Measurements from ENCODE around the gene GRIK2. TPM values are rescaled to one million over a fixed set of nuclear protein-coding genes. Genes with fewer than 3 reads are reported as not detected.

Gene GRIK2
- total RNA-seq, 1 donor from 2014 or later: 2.5 TPM

DNA sequence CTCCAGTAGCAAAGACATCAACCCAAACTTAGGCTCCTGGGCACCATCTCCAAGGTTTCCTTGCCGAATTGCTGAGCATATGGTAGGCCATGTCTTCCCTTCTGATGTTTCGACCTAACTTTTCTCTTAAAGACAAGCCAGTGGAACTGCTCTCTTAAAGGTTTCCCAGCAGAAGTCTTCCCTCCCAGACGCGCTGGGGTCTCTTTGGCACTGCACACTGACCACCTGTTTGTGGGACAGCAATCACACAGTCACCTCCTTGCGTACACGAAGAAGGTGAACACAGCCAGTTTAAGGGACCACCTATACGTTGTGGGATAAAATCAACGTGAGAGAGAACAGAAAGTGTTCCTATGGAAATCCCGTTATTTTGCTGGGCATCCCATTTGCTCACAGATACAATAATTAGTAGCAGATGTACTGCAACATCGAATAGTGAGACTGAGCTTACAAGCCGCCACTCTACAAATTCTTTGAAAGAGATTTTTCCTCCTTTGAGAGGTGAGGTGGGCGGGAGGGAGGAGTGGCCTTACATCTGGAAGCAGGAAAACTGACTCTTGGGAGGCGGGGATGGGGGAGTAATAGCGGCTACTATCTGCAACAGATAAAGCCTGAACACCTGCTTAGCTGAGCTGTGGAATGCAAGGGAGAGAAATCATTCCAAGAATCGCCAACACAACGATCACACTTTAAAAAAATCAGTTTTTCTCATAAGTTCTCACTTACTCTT is 9.9 kb downstream of the GRIK2 start:
- peaks cover 8% of the 10 kb centered on the region for H3K4me1 Mint-ChIP-seq (ENCODE audit: low read depth, unreplicated experiment)
- no peak for FAIRE-seq
- TF ChIP-seq, protein P1, sequence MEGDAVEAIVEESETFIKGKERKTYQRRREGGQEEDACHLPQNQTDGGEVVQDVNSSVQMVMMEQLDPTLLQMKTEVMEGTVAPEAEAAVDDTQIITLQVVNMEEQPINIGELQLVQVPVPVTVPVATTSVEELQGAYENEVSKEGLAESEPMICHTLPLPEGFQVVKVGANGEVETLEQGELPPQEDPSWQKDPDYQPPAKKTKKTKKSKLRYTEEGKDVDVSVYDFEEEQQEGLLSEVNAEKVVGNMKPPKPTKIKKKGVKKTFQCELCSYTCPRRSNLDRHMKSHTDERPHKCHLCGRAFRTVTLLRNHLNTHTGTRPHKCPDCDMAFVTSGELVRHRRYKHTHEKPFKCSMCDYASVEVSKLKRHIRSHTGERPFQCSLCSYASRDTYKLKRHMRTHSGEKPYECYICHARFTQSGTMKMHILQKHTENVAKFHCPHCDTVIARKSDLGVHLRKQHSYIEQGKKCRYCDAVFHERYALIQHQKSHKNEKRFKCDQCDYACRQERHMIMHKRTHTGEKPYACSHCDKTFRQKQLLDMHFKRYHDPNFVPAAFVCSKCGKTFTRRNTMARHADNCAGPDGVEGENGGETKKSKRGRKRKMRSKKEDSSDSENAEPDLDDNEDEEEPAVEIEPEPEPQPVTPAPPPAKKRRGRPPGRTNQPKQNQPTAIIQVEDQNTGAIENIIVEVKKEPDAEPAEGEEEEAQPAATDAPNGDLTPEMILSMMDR (IDR thresholded peaks at IDR 0.05; ENCODE audit: insufficient read depth, low read depth, low read length): no peak
- TF ChIP-seq EZH2 (IDR thresholded peaks at IDR 0.05; ENCODE audit: insufficient read depth, low read length): no peak
- no peak overlapping the region for H3K27ac Mint-ChIP-seq (ENCODE audit: unreplicated experiment)
- Histone ChIP-seq H3K79me2 (ENCODE audit: insufficient read depth, low read length) (no peaks in the 10 kb centered on the region), H3K27me3 (ENCODE audit: insufficient read depth, low read length) (peaks cover 42% of the 10 kb centered on the region), H3K27ac (ENCODE audit: low read depth, low read length) (no peak overlapping the region), H3K9ac (ENCODE audit: low read length) (no peak overlapping the region), H4K20me1 (ENCODE audit: insufficient read depth, low read length) (no peaks in the 10 kb centered on the region), H3K4me3 (ENCODE audit: insufficient read depth, low read depth, low read length) (no peak overlapping the region), H3K4me1 (ENCODE audit: insufficient read depth, low read length) (peaks cover 6% of the 10 kb centered on the region), H3K36me3 (ENCODE audit: insufficient read depth, low read length) (no peaks in the 10 kb centered on the region), H3K4me2 (ENCODE audit: low read length) (peak overlapping the region; percentile 93), H3K9me3 (ENCODE audit: insufficient read depth, low read depth, low read length) (no peaks in the 10 kb centered on the region), H2AFZ (ENCODE audit: low read depth, low read length) (peak overlapping the region; percentile 80)
- H3K4me3 Mint-ChIP-seq (ENCODE audit: unreplicated experiment): peak overlapping the region; percentile 81
- no peak for DNase-seq (ENCODE audit: low read depth)
- H3K27me3 Mint-ChIP-seq (ENCODE audit: low read depth, unreplicated experiment): peaks cover 45% of the 10 kb centered on the region
- no peaks in the 10 kb centered on the region for H3K36me3 Mint-ChIP-seq (ENCODE audit: low read depth, unreplicated experiment)
- H3K9me3 Mint-ChIP-seq (ENCODE audit: unreplicated experiment): peaks cover 2% of the 10 kb centered on the region

DNA sequence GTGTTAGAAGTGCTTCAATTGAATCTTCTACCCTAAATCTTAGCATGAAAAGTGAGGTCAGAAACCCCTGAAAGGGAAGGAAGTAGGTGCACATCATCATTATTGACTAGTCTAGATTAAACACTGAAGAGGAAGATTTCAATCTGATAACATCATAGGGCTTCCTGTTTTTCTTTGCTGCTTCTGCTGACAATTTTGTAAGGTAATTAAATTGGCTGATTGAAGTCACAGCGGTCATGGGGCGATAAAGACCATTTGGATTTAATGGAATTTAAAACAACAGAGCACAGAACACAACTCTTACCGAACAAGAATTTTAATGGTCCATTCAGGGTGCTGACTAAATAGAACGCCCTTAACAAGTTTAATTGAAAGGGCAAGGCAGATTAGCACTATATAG is 11.3 kb downstream of the GRIK2 start:
- no peak overlapping the region for H3K27ac Mint-ChIP-seq (ENCODE audit: unreplicated experiment)
- H3K4me3 ChIP-seq (ENCODE audit: insufficient read depth, low read depth, low read length): no peak overlapping the region
- H3K79me2 ChIP-seq (ENCODE audit: insufficient read depth, low read length): no peaks in the 10 kb centered on the region
- DNase-seq (ENCODE audit: low read depth) (no peak), FAIRE-seq (no peak)
- H4K20me1 ChIP-seq (ENCODE audit: insufficient read depth, low read length): no peaks in the 10 kb centered on the region
- H3K27me3 Mint-ChIP-seq (ENCODE audit: low read depth, unreplicated experiment): peaks cover 34% of the 10 kb centered on the region
- H2AFZ ChIP-seq (ENCODE audit: low read depth, low read length): no peak overlapping the region
- no peak overlapping the region for H3K9ac ChIP-seq (ENCODE audit: low read length)
- peaks cover 4% of the 10 kb centered on the region for H3K4me1 Mint-ChIP-seq (ENCODE audit: low read depth, unreplicated experiment)
- H3K36me3 Mint-ChIP-seq (ENCODE audit: low read depth, unreplicated experiment): no peaks in the 10 kb centered on the region
- H3K9me3 Mint-ChIP-seq (ENCODE audit: unreplicated experiment): peaks cover 2% of the 10 kb centered on the region
- H3K27ac ChIP-seq (ENCODE audit: low read depth, low read length): no peak overlapping the region
- TF ChIP-seq, protein P1 (IDR thresholded peaks at IDR 0.05; ENCODE audit: insufficient read depth, low read depth, low read length): no peak
- TF ChIP-seq EZH2 (IDR thresholded peaks at IDR 0.05; ENCODE audit: insufficient read depth, low read length): no peak
- H3K4me1 ChIP-seq (ENCODE audit: insufficient read depth, low read length): no peaks in the 10 kb centered on the region
- H3K4me3 Mint-ChIP-seq (ENCODE audit: unreplicated experiment): no peak overlapping the region
- no peaks in the 10 kb centered on the region for H3K9me3 ChIP-seq (ENCODE audit: insufficient read depth, low read depth, low read length)
- peaks cover 32% of the 10 kb centered on the region for H3K27me3 ChIP-seq (ENCODE audit: insufficient read depth, low read length)
- no peak overlapping the region for H3K4me2 ChIP-seq (ENCODE audit: low read length)
- no peaks in the 10 kb centered on the region for H3K36me3 ChIP-seq (ENCODE audit: insufficient read depth, low read length)

DNA sequence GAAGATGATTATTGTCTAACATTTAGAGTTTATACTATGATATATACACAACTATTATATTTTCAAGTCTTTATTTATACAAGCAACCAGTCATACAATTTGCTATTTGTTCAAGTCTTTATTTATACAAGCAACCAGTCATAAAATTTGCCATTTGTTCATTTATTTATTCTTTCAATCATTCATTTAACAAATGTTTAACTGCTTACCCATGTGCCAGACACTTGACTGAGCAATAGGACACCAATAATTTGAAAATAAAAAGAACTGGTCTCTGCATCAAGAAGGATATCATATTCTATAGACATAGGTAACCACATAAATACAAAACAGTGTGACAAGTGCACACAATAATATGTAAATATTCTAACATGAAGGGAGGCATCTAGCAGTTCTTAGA is 20.3 kb downstream of the GRIK2 start:
- no peak overlapping the region for H3K27ac ChIP-seq (ENCODE audit: low read depth, low read length)
- H3K27me3 ChIP-seq (ENCODE audit: insufficient read depth, low read length): no peaks in the 10 kb centered on the region
- H3K9me3 ChIP-seq (ENCODE audit: insufficient read depth, low read depth, low read length): no peaks in the 10 kb centered on the region
- H3K36me3 ChIP-seq (ENCODE audit: insufficient read depth, low read length): no peaks in the 10 kb centered on the region
- no peaks in the 10 kb centered on the region for H3K4me1 ChIP-seq (ENCODE audit: insufficient read depth, low read length)
- Mint-ChIP-seq H3K27me3 (ENCODE audit: low read depth, unreplicated experiment) (no peaks in the 10 kb centered on the region), H3K36me3 (ENCODE audit: low read depth, unreplicated experiment) (no peaks in the 10 kb centered on the region), H3K9me3 (ENCODE audit: unreplicated experiment) (no peaks in the 10 kb centered on the region), H3K4me1 (ENCODE audit: low read depth, unreplicated experiment) (no peaks in the 10 kb centered on the region), H3K4me3 (ENCODE audit: unreplicated experiment) (no peak overlapping the region), H3K27ac (ENCODE audit: unreplicated experiment) (no peak overlapping the region)
- TF ChIP-seq, protein P1 (IDR thresholded peaks at IDR 0.05; ENCODE audit: insufficient read depth, low read depth, low read length): no peak
- TF ChIP-seq EZH2 (IDR thresholded peaks at IDR 0.05; ENCODE audit: insufficient read depth, low read length): no peak
- FAIRE-seq (no peak), DNase-seq (ENCODE audit: low read depth) (no peak)
- H2AFZ ChIP-seq (ENCODE audit: low read depth, low read length): no peak overlapping the region
- H3K4me2 ChIP-seq (ENCODE audit: low read length): no peak overlapping the region
- no peaks in the 10 kb centered on the region for H4K20me1 ChIP-seq (ENCODE audit: insufficient read depth, low read length)
- H3K4me3 ChIP-seq (ENCODE audit: insufficient read depth, low read depth, low read length): no peak overlapping the region
- no peak overlapping the region for H3K9ac ChIP-seq (ENCODE audit: low read length)
- H3K79me2 ChIP-seq (ENCODE audit: insufficient read depth, low read length): no peaks in the 10 kb centered on the region
